Cerebellar nuclear complex (tissue), 1 donor: ENCODE data around the gene UGT1A5.
"Not testable (repeated sequence)": the region's sequence is repeated elsewhere in the genome, so short reads cannot be mapped to it uniquely, and the experiment has no call there.

Experiments
- DNase-seq, 2 experiments: peaks; one replicate each; lab custom pipeline; 2025; lab: John Stamatoyannopoulos, UW

Gene UGT1A5

DNA sequence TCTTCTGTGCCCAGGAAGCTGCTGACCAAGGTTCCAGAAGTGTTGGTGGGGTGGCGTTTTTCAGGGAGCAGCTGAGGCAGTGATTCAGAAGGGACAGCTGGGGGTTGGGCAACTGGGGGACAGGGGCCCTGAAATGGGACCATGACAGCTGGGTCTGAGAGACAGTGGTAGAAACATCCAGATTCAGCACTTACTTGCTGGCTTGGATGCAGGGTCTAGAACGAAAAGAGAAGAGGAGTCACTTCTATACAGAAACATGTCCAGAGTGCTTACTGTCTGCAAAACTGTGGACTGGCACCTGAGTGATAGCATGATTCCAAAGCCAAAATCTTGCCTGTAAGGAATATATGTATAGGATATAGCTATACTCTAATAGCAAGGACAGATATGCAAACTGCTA is 33.1 kb downstream of the UGT1A5 start:
- not testable (repeated sequence) for DNase-seq

DNA sequence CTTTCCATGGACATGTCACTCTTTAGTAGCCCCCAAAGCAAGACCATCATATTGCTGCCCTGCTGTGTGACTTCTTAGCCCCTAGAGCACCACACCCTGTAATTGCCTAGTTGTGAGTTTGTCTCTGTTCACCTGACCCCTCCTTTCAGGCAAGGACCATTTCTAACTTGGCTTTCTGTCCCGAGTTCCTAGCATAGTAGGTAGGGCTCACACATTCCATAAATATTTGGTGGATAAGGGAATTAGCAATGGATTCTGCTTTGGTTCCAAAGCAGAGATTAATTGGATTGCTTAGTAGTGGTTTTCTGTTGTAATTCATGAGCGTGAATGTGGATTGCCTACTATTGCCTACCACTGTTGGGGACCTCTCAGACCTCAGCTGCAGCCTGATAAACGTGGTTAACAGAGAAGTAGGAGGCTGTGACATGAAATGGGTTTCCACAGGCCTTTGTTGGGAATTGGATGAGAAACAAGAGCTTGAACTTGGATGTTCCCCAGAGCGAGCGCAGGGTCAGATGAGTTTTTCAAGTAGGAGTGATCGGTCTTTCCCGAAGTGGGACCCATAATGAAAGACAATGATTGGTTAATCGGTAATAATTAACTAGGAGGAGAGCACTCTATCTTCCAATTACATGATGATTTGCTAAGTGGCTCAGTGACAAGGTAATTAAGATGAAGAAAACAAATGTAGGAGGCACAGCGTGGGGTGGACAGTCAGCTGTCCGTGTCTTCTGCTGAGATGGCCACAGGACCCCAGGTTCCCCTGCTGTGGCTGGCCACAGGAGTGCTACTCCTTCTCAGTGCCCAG is 34.0 kb downstream of the UGT1A5 start:
- DNase-seq = no peak

DNA sequence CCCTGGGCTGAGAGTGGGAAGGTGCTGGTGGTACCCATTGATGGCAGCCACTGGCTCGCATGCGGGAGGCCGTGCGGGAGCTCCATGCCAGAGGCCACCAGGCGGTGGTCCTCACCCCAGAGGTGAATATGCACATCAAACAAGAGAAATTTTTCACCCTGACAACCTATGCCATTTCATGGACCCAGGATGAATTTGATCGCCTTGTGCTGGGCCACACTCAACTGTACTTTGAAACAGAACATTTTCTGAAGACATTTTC is 34.5 kb downstream of the UGT1A5 start:
- no peak for DNase-seq

DNA sequence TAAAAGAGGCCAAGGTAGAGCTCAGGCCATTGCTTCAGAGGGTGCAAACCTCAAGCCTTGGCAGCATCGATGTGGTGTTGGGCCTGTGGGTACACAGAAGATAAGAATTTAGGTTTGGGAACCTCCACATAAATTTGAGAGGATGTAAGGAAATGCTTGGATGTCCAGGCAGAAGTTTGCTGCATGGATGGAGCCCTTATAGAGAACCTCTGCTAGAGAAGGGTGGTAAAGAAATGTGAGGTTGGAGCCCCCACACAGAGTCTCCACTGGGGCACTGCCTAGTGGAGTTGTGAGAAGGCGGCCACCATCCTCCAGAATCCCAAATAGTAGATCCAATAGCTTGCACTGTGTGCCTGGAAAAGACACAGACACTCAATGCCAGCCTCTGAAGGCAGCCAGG is 38.0 kb downstream of the UGT1A5 start:
- not testable (repeated sequence) for DNase-seq

DNA sequence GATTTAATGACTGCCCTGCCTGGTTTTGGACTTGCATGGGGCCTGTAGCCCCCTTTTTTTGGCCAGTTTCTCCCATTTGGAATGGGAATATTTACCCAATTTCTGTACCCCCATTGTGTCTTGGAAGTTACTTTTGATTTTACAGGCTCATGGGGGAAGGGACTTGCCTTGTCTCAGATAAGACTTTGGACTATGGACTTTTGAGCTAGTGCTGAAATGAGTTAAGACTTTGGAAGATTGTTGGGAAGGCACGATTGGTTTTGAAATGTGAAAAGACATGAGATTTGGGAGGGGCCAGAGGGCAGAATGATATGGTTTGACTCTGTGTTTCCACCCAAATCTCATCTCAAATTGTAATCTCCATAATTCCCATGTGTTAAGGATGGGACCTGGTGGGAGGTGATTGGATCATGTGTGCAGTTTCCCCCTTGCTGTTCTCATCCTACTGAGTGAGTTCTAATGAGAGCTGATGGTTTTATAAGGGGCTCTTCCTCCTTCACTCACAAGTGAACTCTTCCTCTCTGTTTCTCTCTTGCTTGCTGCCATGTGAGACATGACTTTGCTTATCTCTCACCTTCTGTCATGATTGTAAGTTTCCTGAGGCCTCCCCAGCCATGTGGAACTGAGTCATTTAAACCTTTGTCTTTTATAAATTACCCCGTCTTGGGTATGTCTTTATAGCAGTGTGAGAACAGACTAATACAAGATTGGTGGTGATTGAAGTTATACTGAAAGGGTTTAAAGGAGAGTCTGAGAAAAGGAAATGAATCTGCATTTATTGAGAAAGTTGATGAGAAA is 38.7 kb downstream of the UGT1A5 start:
- DNase-seq = not testable (repeated sequence)

DNA sequence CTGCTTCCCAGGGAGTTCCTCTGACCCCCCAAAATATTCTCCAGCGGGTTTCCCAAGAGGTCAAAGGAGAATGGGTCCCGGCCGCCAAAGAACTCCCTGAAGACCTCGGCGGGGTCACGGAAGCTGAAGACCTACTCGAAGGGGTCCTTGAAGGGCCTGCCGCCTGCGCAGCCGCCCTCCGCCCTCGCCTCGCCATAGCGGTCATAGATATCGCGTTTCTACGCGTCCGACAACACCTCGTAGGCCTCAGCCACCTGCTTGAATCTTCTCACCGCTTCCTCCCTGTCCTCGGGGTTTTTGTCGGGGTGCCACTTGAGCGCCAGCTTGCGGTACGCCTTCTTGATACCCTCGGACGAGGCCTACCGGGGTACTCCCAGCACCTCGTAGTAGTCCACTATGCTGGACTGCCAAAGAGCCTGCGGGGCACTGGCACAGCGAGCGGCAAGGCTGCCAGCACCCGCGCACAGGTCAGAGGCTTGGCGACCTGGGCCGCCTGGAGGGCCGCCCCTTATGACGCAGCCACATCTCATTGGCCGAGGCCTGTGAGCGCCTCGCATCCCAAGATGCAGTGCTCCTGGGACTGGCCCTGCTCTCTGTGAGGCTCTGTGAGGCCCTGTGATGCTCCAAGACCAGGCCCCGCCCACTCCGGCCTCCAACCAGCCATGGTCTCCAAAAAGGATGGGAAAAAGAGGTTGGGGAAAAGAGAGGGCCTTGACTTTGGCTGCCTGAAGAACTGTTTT is 42.3 kb downstream of the UGT1A5 start:
- DNase-seq = no peak

DNA sequence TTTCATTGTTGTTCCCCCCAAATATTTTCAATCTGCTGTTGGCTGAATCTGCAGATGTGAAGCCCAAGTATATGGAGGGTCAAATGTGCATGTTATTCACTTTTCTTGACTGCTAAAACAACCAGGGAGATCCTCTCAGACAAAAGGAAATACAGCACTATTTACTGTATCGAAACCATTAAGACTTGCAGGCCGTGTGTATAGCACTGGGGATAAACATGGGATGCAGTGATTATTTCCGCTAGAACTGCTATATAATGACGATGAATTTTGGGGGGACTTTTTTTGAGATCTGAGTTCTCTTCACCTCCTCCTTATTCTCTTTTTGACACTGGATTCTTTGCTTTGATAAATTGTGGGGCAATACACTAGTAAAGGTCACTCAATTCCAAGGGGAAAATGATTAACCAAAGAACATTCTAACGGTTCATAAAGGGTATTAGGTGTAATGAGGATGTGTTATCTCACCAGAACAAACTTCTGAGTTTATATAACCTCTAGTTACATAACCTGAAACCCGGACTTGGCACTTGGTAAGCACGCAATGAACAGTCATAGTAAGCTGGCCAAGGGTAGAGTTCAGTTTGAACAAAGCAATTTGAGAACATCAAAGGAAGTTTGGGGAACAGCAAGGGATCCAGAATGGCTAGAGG is 43.8 kb downstream of the UGT1A5 start:
- no peak for DNase-seq

DNA sequence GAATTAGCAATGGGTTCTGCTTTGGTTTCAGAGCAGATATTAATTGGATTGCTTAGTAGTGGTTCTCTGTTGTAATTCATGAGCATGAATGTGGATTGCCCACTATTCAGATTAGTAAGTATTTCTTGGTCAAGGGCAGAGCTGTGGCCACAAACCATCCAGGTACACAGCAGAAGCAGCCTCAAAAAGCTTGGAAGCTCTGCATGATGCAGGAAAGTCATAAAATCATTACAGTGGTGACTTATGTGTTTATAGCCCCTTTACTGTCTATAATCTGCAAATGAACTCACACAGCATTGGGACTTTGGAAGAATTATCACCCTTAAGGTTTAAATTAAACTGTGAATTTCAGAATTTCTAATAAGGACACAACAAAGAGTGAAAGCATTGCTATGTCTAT is 45.4 kb downstream of the UGT1A5 start:
- DNase-seq = no peak

DNA sequence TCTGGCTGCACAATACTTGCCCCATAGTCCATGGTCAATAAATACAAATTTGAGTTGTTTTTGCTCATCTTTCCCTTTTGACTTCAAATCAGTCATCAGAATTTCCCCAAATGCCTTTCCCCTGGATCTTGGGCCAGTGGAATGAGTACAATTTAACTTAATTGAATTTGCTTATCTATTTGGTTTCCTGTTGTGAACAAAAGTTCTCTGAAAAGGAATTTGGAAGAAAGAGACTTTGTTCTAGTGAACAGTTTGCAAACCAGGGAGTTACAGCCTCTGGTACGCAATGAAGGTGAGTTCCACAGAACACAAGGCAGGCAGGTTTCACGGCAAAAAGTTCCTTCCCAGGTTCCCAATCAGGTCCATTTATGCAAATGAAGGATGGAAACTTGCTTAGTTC is 46.1 kb downstream of the UGT1A5 start:
- no peak for DNase-seq

DNA sequence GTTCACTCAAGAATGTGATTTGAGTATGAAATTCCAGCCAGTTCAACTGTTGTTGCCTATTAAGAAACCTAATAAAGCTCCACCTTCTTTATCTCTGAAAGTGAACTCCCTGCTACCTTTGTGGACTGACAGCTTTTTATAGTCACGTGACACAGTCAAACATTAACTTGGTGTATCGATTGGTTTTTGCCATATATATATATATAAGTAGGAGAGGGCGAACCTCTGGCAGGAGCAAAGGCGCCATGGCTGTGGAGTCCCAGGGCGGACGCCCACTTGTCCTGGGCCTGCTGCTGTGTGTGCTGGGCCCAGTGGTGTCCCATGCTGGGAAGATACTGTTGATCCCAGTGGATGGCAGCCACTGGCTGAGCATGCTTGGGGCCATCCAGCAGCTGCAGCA is 47.3 kb downstream of the UGT1A5 start, which contains the start of gene UGT1A1:
UGT1A1 (plus strand) TSS at position 228 of the 400 bp plus-strand sequence; CDS start at position 246, 18 bp downstream.
- no peak for DNase-seq

DNA sequence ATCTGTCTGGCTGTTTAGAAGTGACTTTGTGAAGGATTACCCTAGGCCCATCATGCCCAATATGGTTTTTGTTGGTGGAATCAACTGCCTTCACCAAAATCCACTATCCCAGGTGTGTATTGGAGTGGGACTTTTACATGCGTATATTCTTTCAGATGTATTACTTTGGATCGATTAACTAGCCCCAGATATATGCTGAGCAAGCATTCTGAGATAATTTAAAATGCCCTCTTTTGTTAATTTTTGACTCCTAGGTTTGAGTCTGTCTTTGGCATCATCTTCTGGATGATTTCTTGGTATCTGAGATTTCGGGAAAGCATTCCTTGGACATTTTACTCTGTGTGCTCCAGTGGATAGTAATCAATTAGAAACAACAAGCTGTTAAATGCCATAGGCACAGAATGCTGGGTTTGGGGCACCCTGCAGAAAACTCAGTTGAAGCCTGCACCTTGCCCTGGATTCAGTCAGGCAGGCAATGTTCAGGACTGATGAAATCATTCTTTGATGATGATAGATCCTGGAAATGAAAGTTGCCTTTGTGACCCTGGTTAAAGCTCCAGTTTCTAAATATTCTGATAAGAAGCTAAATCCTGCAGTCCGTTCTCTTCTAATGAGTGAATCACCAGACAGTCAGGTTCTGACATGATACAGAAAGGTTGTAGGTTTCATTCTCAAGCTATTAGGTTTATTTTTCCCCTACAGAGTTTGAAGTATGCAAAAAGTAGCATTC is 48.5 kb downstream of the UGT1A5 start:
- no peak for DNase-seq

DNA sequence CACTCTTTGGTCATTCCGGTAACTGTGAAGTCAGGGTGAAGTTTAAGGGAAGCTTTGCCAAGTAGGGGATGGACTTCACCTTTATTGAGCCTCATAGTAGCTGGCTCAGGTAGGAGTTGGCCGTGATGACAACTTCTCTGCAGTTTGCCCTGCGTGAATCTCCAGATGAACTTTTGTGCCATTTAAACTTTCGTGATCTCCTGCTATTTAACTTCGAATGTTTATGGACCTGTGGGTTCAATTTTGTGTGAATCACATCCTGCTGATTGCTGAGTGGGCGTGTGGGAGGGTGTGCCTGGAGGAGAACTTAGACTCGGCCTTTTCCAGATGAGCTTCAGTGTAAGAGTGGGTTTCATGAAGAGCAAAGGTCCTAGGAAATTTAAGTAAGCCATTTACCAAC is 51.6 kb downstream of the UGT1A5 start:
- no peak for DNase-seq

DNA sequence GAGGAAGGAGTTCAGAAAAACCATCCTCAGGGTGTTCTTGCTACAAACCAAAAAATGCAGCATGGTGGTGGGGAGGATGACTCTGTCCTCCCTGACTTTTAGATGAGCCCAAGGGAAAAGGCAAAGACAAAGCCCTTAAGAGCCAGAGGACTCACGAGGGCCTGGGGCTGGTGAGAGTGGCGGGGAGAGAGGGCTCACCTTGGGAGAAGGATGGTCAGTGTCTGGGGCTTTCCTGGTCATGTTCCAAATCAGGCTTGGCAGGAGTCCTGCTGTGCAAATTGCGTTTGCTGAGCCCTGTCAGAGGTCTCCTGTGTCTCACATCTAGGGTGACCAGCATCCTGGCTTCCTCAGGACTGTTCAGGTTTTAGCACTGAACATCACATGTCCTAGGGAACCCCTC is 52.1 kb downstream of the UGT1A5 start:
- no peak for DNase-seq

DNA sequence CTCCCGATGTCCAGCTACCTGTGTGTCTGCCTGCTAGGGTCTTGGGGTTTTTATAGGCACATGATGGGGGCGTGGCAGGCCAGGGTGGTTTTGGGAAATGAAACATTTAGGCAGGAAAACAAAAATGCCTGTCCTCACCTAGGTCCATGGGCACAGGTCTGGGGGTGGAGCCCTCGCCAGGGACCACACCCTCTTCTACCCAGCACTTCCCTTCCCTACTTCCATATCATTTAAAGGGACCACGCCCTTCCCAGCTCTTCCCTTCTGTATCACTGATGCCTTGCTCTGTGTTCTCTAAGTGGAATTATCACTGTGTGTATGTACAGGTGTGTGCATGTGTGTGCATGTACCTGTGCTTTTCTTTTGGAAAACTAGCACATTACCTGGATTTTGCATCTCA is 53.7 kb downstream of the UGT1A5 start:
- no peak for DNase-seq

DNA sequence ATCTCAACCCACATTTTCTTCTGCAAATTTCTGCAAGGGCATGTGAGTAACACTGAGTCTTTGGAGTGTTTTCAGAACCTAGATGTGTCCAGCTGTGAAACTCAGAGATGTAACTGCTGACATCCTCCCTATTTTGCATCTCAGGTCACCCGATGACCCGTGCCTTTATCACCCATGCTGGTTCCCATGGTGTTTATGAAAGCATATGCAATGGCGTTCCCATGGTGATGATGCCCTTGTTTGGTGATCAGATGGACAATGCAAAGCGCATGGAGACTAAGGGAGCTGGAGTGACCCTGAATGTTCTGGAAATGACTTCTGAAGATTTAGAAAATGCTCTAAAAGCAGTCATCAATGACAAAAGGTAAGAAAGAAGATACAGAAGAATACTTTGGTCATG is 55.4 kb downstream of the UGT1A5 start:
- DNase-seq = no peak

DNA sequence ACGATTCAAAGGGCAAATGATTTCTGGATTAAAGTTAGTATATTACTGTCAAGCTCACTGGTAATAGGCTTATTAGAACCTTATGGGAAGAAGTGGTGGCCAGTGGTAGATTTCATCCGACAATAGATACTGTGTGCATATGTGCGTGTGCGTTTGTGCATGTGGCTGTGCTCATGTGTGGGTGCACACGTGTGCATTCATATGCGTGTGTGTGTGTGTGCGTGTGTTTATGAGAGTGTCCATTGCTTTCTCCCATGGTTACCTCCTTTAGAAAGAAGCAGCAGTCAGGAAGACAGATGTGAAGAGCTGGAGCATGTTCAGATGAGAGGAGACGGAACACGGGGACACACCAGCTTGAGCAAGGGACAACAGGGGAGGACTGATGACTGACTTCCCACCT is 56.6 kb downstream of the UGT1A5 start:
- no peak for DNase-seq

DNA sequence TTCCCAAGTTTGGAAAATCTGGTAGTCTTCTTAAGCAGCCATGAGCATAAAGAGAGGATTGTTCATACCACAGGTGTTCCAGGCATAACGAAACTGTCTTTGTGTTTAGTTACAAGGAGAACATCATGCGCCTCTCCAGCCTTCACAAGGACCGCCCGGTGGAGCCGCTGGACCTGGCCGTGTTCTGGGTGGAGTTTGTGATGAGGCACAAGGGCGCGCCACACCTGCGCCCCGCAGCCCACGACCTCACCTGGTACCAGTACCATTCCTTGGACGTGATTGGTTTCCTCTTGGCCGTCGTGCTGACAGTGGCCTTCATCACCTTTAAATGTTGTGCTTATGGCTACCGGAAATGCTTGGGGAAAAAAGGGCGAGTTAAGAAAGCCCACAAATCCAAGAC is 59.4 kb downstream of the UGT1A5 start:
- DNase-seq = no peak

DNA sequence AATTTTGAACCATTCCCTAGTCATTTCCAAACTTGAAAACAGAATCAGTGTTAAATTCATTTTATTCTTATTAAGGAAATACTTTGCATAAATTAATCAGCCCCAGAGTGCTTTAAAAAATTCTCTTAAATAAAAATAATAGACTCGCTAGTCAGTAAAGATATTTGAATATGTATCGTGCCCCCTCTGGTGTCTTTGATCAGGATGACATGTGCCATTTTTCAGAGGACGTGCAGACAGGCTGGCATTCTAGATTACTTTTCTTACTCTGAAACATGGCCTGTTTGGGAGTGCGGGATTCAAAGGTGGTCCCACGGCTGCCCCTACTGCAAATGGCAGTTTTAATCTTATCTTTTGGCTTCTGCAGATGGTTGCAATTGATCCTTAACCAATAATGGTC is 59.9 kb downstream of the UGT1A5 start:
- no peak for DNase-seq

DNA sequence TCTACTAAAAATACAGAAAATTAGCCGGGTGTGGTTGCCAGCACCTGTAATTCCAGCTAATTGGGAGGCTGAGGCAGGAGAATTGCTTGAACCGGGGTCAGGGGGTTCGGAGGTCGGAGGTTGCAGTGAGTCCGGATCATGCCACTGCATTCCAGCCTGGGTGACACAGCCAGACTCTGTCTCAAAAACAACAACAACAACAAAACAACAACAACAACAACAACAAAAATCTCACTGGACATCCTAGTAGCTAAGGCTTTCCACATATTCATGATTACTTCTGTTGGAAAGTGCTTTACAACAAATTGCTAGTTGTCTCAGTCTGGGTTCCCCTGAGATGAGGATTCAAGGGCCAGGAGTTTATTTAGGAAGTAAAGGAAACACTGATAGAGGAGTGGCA is 61.1 kb downstream of the UGT1A5 start:
- no peak for DNase-seq

DNA sequence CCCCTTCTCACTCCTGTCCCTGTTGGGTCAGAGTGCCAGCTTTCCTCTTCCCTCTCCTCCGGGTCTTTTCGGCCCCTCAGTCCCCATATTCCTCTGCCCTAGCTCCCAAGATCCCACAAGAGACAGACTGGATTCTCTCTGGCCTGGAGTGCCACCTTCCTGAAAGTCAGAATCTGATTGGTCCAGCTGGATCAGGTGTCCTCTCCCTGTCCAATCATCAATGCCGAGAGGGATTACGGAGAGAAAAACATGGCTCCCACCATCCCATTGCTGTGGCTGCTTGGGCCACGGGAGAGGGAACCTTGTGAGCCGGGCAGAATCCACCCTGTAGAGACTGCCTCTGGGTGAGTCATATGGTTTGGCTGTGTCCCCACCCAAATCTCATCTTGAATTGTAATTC is 62.7 kb downstream of the UGT1A5 start:
- DNase-seq = no peak

DNA sequence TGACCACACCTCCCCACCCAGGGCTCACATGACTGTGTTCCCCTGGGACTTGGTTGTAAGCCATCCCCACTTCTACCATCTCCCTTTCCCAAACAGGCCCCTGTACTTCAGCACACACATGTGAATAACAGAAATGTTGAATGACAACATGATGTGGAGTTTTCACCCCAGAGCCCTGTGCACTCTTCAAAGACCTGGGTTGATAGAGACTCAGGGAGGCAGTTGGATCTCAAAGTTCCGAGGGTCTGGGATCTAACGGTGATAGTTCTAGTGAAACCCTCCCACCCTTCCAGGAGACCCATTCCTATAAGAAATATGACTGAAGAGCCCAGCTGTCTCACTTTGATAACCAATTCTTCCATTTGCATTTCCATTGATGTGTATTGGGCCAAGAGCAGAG is 65.3 kb downstream of the UGT1A5 start, which contains the start of gene MROH2A:
MROH2A (plus strand) TSS at position 301 of the 400 bp plus-strand sequence. CDS start 1,029 bp downstream, outside the sequence.
- no peak for DNase-seq

DNA sequence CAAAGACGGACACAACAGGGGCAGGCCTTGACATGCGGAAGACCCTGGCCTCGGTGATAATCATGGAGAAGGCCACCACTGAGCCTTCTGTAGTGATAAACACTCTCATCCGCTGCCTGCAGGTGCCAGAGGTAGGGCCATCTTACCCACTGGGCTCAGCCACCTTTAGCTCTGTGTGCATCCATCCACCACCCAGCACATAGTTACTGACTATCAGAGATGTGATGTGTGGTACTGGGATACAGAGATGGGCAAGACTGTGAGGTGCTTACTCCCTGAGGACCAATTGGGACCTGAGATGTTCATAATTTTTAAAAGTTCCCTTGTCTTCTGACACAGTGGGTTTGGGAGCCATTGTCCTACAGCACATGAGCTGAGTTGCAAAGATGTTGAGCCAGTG is 67.0 kb downstream of the UGT1A5 start:
- no peak for DNase-seq
